NCI-H1694 (cell line): ENCODE data around the gene HMGCR.
"Not testable (repeated sequence)": the region's sequence is repeated elsewhere in the genome, so short reads cannot be mapped to it uniquely, and the experiment has no call there.

Experiments
- DNase-seq: peaks from one replicate; lab custom pipeline; 2025; lab: John Stamatoyannopoulos, UW

HMGCR gene

DNA sequence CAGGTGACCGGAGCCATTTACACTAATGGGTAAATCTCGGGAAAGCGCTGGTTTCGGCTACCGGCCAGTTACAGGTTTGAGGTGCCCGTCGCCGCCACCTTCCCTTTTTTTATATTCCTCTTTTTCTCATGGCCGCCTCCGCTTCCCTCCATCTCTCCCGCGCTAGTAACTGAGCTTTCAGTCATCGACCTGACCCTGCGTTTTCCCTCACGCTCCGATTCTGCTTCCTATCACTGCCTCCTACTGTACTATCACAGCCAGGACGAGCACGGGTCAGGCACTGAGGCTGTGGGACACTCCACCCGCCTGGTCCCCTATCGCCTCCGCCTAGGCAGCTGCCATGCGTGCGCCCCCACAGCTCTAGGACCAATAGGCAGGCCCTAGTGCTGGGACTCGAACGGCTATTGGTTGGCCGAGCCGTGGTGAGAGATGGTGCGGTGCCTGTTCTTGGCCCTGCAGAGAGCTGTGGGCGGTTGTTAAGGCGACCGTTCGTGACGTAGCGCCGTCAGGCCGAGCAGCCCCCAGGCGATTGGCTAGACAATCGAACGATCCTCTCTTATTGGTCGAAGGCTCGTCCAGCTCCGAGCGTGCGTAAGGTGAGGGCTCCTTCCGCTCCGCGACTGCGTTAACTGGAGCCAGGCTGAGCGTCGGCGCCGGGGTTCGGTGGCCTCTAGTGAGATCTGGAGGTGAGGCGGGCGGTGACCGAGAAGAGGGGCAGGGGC lies at the start of gene HMGCR:
HMGCR (plus strand) TSS at position 606 of the 722 bp plus-strand sequence. CDS start 5,386 bp downstream, outside the sequence.
- DNase-seq = peak; percentile 98

DNA sequence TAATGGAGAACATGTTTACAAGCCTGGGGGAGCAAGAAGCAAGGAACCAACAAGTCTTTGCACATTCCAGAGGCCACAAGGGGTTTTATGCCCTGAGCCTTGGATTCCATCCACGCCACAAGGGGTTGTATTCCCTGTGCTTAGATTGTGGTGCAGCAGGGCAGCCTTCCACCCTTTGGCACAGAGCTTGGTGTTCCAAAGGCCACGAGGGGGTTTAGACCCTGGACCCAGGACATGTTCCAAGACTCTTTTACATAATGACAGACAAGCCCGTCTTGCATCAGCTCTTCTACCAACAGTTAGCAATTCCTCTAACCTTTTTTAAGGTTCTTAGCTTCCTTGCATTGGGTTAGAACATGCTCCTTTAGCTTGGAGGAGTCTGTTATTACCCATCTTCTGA lies 45.2 kb upstream of the HMGCR start:
- not testable (repeated sequence) for DNase-seq

GRCh38 chr5:75300084-75300483 lies 36.9 kb upstream of the HMGCR start:
- DNase-seq = no peak

DNA sequence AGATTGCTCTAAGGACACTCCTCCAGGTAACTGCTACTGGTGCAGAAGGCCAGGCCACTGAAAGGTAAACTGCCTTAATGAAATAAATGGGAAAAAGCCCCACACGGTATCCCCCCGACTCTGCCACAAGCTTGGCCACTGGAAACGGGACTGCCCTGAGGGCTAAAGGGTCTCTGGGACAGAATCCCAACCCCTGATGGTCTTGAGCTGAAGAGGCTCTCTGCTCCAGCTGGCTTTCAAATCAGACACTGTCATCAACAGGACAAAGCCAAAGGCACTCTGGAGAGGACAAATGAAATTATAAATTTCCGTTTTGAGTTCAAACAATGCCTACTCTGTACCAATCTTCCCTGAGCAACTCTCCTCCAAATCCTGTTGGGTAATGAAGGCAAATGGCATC lies 33.6 kb upstream of the HMGCR start:
- DNase-seq = no peak

GRCh38 chr5:75304486-75304885 lies 32.5 kb upstream of the HMGCR start:
- DNase-seq = not testable (repeated sequence)

DNA sequence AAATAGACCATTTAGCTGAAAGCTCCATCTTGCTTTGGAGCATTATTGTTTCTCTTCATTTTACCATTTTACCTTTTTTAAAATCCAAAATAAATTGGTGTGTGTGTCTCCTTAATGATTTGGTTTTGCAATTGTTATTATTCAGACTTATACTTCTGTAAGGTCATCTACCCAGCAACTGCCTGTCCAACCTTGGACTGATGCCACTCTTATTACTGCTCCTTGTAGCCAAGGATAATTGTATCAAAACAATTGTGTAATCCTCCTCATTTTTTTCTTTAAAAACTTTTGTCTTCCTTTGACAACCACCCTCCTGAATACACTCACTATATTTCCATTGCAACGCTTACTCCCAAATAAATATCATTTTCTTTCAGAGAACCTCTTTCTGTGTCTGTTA lies 30.3 kb upstream of the HMGCR start:
- DNase-seq = no peak

- DNase-seq = no peak
These were observed 26.8 kb upstream of the HMGCR start for GRCh38 chr5:75310212-75310611.

GRCh38 chr5:75319148-75319547 lies 17.9 kb upstream of the HMGCR start:
- DNase-seq = not testable (repeated sequence)

GRCh38 chr5:75319638-75320037 lies 17.4 kb upstream of the HMGCR start:
- DNase-seq = no peak

- no peak for DNase-seq
These were observed 16.6 kb upstream of the HMGCR start for GRCh38 chr5:75320371-75320770.

DNA sequence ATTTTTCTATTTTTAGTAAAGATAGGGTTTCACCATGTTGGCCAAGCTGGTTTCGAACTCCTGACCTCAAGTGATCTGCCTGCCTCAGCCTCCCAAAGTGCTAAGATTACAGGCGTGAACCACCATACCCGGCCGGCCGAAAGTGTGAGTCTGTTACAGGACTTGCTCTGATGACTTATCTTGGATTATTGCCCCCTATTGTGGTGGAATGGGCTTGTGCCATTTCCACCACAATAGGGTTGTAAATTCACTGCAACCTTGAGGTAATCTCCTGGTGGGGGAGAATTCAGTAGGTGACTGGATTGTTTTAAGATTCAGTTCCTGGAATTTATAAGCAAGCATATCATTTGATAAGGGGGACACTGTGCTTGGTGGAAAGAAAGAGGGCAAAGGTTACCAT lies 15.0 kb upstream of the HMGCR start:
- DNase-seq = no peak

DNA sequence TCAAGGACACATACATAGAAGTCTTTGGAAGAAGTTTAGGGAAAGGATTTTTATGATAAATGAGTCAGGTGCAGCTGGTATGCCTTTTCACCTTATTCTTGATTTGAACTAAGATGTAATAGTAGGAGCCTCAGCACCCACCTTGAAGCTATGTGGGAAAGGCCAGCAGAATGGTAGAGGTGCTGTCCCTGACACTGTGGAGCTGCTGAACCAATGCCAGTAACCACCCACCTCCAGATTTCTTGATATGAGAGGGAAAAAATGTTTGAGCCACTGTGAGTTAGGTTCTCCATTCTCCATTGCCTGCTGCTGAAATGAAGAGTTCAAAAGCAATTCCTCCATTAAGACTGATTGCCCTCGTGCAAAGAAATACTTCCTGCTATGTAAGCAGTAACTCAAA lies 12.2 kb upstream of the HMGCR start:
- no peak for DNase-seq

GRCh38 chr5:75325242-75325641 lies 11.8 kb upstream of the HMGCR start:
- DNase-seq = no peak

GRCh38 chr5:75330404-75330803 lies 6.6 kb upstream of the HMGCR start:
- DNase-seq = no peak

DNA sequence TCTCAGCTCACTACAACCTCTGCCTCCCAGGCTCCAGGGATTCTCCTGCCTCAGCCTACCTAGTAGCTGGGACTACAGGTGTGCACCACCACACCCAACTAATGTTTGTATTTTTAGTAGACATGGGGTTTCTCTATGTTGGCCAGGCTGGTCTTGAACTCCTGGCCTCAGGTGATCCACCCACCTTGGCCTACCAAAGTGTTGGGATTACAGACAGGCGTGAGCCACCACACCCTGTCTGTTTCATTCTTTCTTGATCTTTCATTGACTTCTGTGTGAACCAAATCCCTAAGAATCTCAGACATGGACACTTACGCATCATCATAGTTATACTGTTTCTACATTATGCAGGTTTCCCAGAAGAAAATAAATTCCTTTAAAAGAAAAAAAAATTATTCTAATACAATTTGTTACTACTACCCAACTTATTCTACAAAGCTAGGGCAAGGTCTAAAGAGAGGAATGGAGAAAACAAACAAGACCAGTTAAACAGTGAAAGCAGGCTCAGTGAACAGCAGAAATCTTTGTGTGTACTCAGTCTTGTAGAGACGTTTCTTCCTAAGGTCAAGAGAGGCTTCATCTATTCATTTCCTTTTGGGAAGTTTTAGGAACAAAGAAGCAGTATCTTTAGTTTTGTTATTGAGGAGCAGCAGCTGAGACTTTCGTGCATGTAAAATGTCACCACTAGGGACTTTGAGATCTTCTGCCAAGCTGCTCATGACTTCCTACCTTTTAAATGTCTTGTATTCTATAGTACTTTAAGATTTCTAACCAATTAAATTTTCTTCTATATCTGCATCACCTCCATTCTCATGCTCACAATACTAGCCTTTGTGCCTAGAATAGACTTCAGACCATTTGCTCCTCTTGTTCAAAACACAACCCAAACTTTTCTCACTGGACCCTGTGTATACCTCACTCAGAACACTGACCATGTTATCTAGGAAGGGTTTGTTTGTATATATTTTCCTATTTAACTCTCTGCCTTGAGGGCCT lies 5.6 kb upstream of the HMGCR start:
- no peak for DNase-seq

DNA sequence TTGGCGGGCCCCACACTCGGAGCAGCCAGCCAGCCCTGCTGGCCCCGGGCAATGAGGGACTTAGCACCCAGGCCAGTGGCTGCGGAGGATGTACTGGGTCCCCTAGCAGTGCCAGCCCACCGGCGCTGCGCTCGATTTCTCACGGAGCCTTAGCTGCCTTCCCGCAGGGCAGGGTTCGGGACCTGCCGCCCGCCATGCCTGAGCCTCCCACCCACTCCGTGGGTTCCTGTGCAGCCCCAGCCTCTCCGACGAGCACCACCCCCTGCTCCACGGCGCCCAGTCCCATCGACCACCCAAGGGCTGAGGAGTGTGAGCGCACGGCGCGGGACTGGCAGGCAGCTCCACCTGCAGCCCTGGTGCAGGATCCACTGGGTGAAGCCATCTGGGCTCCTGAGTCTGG lies 3.3 kb upstream of the HMGCR start:
- not testable (repeated sequence) for DNase-seq

DNA sequence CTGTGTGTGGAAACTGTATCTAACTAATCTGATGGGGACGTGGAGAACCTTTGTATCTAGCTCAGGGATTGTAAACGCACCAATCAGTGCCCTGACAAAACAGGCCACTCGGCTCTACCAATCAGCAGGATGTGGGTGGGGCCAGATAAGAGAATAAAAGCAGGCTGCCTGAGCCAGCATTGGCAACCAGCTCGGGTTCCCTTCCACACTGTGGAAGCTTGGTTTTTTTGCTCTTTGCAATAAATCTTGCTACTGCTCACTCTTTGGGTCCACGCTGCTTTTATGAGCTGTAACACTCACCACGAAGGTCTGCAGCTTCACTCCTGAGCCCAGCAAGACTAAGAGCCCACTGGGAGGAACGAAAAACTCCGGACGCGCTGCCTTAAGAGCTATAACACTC lies 2.6 kb upstream of the HMGCR start:
- DNase-seq = not testable (repeated sequence)

DNA sequence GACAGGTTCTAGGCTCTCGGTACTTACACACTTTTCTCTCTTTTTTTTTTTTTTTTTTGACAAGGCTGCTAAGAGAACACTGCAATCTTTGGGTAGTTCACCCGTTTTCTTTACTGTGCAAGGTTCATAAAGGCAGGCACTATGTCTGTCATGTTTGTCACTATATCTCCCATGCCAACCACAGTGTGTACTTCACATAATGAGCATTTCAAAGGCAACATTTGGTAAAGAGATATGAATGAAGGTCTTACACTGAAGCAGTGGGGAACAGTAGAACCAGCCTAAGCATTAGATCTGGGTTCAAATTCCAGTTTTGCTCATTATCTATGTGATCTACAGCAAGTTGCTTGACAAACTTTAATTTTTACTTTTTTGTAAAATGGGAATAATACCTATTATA lies 1.5 kb upstream of the HMGCR start:
- DNase-seq = no peak

DNA sequence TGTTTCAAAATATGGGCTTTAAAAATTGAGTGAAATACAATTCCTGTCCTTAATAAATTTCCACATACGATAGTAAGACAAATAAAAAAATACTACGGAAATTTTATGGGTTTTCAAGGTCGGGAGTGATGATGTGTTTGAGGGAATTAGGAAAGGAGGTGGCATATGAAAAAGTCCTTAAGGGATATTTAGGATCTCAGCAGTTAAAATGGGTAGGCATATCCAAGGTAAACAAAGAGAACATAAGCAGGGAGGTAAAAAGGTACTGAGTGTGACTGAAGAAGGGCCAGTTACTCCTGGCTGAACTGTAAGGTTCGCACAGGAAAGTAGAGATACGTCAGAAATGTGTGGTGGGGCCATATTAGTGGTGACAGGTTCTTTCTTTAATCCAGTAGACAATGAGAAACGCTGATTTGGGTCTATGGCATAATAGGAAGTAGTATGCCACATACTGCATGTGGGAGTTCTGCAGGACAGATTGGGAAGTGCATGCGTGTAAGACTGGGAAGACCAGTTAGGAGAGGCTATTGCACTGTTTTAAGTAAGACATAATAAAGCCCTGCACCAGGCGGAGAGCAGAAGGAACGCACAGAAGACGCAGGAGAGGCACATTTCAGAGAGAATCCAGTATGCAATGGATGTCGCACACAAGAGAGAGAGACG lies 937 bp upstream of the HMGCR start:
- peak; percentile 40 for DNase-seq

- DNase-seq = no peak
These were observed 474 bp downstream of the HMGCR start for GRCh38 chr5:75337366-75338021.

- no peak for DNase-seq
These were observed 1.4 kb downstream of the HMGCR start for GRCh38 chr5:75338408-75338807.
